ENCODE data around the gene APOA5.
A peak's percentile ranks its signal among the peaks of the same experiment; 100 is the strongest.

Gene APOA5

DNA sequence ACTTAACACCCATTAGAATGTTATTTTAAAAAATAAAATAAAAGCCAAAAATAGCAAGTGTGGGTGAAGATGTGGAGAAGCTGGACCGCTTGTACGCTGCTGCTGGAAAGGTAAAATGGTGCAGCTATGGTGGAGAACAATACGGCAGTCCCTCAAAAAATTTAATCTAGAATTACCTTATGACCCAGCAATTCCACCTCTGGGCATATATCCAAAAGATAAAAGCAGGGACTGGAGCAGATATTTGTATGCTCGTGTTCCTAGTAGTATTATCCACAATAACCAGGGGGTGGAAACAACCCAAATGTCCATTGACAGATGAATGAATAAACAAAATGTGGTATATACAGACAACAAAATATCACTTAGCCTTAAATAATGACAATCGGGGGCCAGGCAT is 6.1 kb upstream of the APOA5 start:
- no peak for DNase-seq (ENCODE audit: low spot score)

DNA sequence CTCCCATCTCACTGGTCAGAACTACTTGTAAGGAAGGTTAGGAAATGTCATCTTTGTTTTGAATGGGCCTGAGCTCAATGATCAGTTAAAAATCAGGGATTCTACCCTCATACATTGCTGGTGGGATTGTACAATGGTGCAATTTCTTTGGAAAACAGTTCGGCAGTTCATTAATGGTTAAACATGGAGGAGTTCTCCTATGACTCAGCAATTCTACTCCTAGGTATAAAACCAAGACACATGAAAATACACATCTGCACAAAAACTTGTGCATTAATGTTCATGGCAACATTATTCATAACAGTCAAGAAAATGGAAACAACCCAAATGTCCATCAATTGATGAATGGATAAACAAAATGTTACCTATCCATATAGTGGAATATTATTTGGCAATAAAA is 4.9 kb upstream of the APOA5 start:
- no peak for DNase-seq (ENCODE audit: low spot score)

DNA sequence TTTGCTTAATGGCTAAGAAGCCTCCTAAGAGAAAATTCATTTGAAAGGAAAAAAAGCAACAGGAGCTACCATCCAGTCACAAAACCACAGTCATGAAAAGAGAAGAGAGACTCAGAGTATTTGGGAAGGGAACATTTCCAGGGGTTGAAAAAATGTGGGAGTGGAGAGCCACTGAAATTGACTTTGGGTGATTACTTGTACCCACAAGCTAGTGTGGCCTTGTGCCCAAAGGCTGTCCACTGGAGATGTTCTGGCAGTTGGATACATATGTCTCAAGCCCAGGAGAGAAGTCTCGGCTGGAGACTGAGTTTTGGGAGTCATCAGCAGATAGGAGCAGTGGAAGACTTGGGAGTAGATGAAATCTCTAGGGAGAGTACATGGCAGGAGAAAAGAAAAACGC is 3.2 kb upstream of the APOA5 start:
- no peak for DNase-seq (ENCODE audit: low spot score)

DNA sequence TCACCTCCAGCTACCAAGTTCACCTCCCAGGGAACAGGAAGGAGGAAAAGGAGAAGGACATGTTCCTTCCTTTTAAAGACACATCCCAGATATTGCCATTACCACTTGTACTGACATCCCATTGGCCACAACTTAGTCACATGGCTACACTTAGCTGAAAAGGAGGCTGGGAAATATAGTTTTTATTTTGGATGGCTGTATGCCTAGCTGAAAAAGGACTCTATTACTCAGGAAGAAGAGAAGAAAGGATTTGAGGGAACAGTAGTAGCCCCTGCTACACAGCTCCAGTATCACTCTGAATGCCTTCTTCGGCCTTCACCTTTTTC is 2.1 kb upstream of the APOA5 start:
- no peak for DNase-seq (ENCODE audit: low spot score)

DNA sequence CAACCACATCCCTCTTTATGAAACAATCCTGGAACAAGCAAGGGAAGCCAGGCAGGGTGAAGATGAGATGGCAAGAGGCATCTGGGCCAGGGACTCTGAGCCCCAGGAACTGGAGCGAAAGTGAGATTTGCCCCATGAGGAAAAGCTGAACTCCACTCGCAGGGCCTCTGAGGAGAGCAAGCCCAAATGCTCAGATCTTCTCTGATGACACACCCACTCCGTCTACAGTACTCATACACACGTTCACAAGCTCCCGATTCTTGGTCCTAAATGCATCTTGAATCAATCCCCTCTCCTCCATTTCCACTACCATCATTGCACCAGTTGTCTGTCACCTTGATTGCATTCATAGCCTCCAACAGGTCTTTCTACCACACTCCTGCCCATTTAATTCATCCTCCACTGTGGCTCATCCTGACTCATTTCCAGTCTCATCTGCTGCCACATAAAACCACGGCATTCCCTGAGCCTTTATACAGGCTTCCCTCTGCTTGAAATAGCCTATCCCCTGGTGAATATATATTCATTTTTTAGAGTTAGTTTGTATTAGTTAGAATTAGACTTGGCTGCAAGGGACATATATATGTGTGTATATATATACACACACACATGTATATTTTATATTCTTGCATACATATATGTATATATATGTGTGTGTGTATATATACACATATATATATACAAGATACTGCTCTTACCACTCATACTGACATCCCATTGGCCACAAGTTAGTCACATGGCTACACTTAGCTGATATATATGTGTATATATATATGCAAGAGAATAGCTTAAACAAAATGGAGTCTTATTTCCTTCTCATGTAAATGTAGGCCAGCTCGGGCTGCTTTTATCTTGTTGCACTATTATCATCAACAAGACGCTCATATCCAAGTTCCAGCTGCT is 1.4 kb upstream of the APOA5 start:
- DNase-seq (ENCODE audit: low spot score) = peak; percentile 73

DNA sequence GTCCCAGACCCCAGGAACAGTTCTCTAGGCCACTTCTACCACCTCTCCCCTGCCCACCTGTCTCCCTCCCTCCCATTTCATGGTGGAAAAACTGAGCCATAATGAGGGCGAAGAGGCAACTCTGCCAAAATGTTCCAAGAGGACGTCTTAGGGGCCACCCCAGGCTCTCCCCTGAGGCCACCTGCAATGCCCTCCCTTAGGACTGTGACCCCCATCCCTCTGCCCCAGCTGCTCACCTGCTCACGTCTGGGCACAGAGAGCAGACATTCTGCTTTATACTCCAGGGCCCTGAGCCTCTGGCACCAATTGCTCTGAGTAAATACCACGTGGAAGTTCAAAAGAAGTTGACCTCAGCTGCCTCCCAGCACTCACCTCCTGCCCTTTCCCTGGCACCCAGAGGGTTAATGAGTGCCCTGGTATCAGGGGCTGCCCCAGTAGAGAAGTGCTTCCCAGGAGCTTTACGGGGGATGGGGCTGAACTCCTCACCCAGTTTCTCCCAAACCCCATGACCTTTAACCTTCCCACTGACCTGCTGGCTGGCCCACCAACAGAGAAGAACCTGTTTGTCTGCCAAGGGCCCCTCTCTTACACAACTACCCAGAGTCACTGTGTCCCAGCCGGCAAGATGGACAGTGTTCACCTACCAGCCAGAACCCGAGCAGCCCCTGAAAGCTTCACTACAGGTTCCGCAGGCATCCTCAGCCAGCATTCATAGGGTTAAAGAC is 627 bp upstream of the APOA5 start:
- no peak for DNase-seq (ENCODE audit: low spot score)

DNA sequence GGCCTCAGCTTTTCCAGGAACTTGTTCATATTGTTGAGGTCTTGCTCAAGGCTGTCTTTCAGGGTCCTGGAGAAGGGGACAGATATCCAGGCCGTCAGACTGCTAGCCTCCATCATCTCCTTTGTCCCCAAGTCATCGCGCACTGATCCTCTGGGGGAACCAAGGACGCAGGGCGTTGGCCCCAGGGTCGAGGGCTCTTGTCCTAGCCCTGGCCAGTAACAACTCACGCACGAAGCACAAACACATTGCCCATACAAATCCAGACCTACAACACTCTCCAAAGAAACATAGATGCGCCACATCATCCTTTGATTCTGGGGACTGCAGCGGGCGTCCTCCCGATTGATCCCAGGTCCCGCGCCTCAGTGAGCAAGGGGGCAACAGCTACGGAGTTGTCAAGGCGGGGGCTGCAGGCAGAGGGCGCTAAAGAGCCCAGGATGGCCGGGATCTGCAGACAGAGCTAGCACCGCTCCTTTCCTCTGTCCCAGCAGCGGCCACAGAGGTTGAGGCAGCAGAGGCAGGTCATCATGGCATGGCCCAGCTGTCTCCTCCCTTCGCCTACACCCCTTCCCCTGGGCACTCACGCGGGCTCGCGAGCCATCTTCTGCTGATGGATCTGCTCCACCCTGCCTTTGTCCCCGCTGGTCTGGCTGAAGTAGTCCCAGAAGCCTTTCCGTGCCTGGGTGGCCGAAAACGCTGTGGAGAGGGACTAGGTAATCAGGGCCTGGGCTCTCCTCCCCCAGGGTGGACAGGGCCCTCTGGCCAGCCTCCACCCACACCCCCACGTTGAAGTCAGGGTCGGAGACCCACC is 472 bp downstream of the APOA5 start:
- peak; percentile 91 for DNase-seq (ENCODE audit: low spot score)

DNA sequence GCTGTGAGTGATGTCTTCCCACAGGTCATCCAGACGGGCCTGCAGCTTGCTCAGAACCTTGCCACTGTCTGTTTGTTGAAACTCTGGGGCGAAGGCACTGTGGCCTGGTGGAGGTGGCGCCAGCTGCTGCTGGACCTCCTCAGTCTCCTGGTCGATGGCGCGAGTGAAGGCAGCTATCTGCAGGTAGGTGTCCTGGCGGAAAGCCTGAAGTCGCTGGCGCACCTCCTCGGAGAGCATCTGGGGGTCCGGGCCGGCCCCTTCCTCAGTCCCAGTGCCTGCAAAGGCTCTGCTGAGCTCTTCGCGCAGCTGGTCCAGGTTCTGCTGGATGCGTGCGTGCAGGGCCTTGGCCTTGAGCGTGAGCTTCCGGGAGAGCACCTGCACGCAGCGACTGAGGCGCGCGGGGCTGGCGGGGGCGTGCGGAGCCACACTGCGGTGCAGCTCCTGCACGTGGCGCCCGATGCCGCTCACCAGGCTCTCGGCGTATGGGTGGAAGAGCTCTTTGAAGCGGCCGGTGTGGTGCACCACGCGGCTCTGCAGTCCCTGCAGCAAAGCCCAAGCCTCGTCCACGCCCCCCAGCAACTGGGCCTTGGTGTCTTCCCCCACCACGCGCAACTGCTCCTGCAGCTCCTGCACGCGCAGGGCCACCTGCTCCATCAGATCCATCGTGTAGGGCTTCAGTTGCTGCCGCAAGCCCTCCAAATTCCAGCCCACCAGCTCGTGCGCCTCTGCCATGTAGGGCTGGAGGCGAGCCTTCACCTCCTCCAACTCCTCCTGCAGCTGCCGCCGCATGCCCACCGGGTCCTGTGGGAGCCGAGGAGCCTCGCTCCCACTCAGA is 1.3 kb downstream of the APOA5 start:
- DNase-seq (ENCODE audit: low spot score) = no peak

DNA sequence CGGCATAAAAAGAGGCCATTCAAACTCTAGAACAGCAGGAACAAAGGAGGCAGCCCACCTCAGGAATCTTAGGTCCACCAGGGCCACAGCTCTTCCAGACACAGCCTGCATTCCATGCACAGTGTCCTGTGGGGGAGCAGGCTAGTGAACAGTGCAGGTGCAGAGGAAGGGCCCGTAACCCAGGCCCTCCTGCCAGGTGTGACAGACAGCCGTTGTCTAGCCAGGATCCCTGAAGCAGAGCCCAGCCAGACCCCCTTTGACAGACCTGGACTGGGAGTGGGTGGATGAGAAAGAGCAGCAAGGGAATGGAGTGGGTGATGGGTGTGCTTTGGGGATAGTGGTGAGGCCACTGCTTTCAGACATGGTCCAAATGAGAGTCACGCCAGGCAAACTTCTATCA is 2.7 kb downstream of the APOA5 start:
- no peak for DNase-seq (ENCODE audit: low spot score)

DNA sequence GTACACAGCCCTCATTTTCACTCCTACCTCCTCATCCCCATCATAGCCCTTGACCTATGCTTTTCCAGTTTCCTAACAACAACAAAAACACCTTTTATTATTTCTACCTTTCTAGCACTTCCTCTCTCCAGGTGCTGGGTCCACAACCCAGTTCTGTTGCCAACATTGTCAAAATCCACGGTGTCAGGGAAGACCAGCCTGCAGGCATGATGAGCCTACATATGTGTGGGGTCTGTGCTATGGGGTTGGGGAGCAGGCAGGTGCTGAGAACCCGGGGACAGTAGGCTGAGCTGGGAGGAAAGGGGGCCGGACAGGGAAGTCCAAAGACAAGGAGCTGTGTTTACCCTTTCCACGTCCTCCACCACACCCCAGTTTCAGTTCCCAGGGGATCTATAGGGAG is 3.1 kb downstream of the APOA5 start:
- no peak for DNase-seq (ENCODE audit: low spot score)

DNA sequence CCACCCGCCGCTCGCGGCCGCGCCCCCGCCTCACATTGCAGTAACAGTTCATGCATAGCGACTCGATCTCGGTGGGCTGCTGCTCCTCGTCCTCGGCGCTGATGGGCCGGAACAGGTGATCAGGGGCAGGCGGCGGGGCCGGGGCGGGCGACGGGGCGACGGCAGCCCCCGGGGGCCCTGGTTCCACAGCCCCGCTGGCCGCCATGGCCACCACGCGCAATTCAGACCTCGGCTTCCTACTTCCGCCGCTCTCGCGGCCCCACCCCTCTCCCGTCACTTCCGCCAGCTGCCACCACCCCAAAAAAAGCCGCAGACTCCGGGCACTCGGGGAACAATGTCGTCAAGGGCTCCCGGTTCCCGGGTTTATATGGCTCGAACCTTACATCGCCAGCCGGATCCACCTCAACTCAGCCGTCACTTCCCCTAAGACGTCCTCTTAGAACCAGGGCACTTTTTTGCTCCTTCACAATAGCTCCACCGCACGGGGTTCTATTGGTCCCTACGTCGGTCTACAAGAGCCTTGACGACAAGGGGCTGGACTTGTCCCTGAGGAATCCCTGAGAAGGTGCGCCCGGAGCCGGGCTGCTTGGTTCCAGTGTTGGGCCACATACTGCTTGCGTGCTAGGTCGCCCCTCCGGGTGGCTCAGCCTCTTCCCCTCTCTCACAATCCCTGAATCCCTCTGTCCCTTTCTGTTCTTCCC is 3.7 kb downstream of the APOA5 start, which contains the start of gene ZPR1:
Gene ZPR1 (minus strand): TSS at position 238 of the 701 bp plus-strand sequence. CDS start 33 bp downstream, at position 205.
- peak; percentile 93 for DNase-seq (ENCODE audit: low spot score)

DNA sequence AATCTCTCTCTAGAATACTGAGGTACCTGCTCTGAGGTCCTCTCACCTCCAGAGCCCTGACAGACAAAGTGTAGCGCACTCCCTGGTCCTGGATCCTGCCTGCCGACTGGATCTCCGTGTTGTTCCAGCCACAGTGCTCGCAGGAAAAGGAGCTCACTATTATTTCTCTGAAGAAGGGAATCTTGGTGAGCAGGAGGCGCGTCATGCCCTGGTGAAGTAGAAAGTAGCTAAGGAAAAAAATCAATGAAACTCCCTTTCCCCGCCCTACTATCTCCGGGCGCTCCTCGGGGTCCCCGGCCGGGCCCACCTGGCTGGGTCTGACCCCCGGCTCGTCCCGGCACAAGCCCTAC is 4.3 kb downstream of the APOA5 start:
- peak; percentile 11 for DNase-seq (ENCODE audit: low spot score)

DNA sequence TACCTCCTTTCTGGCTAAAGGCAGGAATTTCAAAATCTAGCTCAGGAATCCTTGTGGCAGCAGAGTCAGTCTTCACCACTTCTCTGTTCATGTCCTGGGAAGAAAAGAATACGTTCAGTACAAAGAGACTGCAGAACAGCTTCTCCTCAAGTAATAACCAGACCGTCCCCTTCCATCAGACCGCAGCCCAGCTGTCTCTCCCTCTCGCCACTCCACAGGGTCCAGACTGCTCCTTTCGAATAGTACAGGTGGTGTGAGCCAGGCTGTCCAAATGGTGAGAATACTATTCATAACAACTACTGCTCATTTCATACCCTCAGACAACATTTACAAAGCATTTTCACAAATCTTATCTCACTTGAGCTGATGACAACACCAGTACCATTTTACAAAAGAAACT is 4.7 kb downstream of the APOA5 start:
- DNase-seq (ENCODE audit: low spot score) = no peak

DNA sequence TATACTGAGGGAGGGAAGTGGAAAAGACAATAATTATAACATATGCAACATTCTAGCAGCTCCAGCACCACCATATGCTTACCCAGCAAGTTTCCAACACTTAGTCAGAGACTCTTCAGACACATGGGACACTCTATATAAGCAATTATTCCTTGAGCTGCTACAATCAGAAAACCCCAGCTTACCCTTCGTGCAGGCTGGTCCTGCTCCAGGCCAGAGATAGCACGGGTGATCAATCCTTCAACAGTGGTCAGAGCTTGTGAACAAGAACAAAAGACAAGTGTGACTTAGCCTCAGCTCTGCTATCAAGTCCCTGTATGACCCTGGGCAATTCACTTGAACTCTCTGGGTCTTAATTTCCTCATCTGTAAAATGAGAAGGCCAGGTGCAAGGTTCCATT is 5.4 kb downstream of the APOA5 start:
- no peak for DNase-seq (ENCODE audit: low spot score)

DNA sequence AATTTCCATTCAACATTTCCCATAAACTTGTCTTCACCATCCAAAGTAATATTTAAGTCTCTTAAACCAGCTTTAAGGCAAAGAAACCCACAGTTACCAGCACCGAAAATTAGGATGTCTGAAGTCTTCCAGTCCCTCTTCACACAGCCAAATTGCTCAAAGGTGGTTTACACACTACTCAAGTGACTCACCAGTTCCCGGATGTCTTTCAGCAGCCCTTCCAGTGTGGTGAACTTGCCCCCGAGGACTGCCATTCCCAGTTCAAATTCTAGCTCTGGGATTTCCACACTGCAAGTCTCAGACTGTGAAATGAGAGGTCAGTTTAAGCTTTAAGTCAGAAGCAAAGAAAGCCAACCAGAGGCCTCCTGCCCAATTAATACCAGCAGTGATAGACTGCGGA is 9.0 kb downstream of the APOA5 start:
- DNase-seq (ENCODE audit: low spot score) = no peak

DNA sequence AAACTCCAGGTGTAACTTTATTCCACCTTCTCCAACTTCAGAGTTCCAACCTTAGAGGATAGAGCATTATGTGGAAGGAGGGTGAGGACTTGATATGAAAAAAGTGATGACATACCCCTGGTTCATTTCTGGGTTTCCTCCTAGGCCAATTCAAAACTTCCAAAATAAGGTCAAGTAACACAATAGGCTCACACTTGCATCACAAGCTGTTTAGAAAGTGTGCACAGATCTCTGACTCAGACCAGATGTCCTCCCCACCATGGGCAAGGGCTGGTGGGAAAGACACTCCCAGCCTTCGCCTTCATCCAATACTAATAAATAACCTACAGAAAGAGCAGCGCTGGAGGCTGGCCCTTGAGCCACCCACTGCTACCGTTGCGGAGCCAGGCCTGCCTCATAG is 13.1 kb downstream of the APOA5 start:
- DNase-seq (ENCODE audit: low spot score) = no peak

DNA sequence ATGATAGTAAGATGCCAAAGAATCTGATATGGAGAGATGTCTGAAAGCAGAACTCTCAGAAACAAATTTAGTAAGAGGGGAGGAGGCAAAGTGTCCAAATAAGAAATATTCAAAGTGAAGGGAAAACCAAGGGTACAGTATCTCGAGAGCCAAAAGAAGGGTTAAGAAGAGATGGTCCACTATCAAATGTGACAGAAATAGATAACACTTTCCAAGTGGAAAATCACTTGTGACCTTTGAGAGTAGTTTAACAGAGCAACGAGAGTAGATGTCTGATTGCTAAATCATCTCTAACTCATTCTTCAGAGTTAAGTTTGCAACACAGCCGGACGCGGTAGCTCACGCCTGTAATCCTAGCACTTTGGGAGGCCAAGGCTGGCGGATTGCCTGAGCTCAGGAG is 14.6 kb downstream of the APOA5 start:
- no peak for DNase-seq (ENCODE audit: low spot score)

DNA sequence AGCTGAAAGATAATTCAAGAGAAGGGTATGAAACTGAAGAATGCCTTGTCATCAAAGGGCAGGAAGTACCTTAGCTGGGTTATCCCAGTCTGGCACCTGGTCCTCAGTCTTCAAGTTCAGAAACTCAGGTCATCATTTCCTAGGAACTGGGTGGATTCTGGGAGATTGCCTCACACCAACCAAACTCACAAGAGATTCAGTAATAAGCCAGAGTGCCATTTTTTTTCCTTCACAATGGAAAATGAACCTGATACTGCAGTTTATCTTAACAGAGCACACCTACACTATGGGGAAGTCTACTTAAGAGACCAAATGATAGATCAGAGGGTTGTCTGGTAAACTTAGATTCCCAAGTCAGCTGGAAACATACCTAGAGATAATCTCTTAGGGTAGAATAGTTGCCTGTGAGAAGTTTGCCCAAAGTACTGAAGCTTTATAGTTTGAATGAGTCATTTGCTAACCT is 15.1 kb downstream of the APOA5 start:
- no peak for DNase-seq (ENCODE audit: low spot score)

DNA sequence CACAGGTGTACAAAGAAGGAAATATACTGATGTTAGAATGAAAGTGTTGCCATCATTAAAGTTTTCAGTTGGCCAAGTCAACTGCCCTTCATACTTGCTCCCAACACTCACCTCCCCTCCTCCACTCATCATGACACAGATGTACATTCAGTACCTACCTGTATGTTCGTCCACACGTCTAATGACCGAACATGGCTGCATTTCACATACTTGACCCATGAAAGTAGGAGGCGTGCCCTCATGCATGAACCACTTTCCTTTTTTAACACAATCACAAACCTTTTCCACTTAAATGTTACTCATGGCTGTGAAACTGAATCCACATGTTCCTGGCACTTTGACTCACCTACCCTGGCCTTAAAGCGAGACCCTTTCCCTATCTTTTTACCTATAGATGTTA is 15.7 kb downstream of the APOA5 start:
- DNase-seq (ENCODE audit: low spot score) = no peak

DNA sequence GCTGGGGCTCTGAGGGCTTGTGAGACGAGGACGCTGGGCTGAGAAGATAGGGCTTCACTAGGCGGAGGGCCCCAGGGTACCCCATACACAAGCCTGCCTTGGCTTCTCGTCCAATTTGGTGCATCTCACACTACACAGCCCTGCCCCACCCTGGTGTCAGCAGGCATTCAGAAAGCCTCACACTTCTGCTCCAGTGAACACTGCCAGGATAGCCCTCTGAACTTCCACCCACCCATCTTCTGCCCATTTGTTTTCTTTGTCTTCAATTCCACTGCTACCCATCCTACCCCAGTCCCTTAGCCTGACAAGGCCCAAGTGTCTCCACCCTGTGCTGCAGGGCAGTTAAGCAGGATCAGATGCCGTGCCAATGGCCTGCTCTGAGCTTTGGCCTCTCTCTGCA is 17.0 kb downstream of the APOA5 start:
- no peak for DNase-seq (ENCODE audit: low spot score)

Measured in hepatic stellate cell (primary cell).